Neural progenitor cell (in vitro differentiated cells): Measurements from ENCODE around the gene PLEKHG4B. TPM values are rescaled to one million over a fixed set of nuclear protein-coding genes. Genes with fewer than 3 reads are reported as not detected.

ENCODE experiments used
- DNase-seq: peaks from one replicate; pipeline ENCODE4 v3.0.0-alpha.2; 2016; ENCODE audit warnings: low spot score
- H2AFZ ChIP-seq: fragments of 200-600 bp; sonication (generic); replicated peaks from 2 replicates; pipeline ENCODE4 v1.6.1; 2016; ENCODE audit warnings: antibody characterized with exemption
- H3F3A ChIP-seq: fragments of 200-600 bp; sonication (generic); 2 replicates; pipeline ENCODE4 v1.6.1; 2016; ENCODE audit warnings: antibody characterized with exemption, low read depth
- H3K27ac ChIP-seq: fragments of 200-600 bp; sonication (generic); 2 replicates; pipeline ENCODE4 v1.5.1; 2016; ENCODE audit warnings: mild to moderate bottlenecking
- H3K27me3 ChIP-seq: fragments of 200-600 bp; sonication (generic); 2 replicates; pipeline ENCODE4 v1.6.1; 2016; ENCODE audit warnings: mild to moderate bottlenecking, moderate library complexity
- H3K36me3 ChIP-seq: fragments of 200-600 bp; sonication (generic); 2 replicates; pipeline ENCODE4 v1.5.1; 2016
- H3K4me1 ChIP-seq: fragments of 200-600 bp; sonication (generic); 2 replicates; pipeline ENCODE4 v1.6.1; 2016; ENCODE audit warnings: mixed run types
- H3K4me2 ChIP-seq: fragments of 200-600 bp; sonication (generic); 2 replicates; pipeline ENCODE4 v1.6.1; 2016
- H3K4me3 ChIP-seq: fragments of 200-600 bp; sonication (generic); 2 replicates; pipeline ENCODE4 v1.5.1; 2016
- H3K79me2 ChIP-seq: fragments of 200-600 bp; sonication (generic); 2 replicates; pipeline ENCODE4 v1.6.1; 2016; ENCODE audit warnings: low read depth
- H3K9ac ChIP-seq: fragments of 200-600 bp; sonication (generic); 2 replicates; pipeline ENCODE4 v1.6.1; 2016
- H3K9me3 ChIP-seq: fragments of 200-600 bp; sonication (generic); 2 replicates; pipeline ENCODE4 v1.5.1; 2016; ENCODE audit warnings: low read depth
- H4K20me1 ChIP-seq: fragments of 200-600 bp; sonication (generic); 2 replicates; pipeline ENCODE4 v1.6.1; 2016; ENCODE audit warnings: low read depth
- H3K27ac Mint-ChIP-seq: 3 replicates; pipeline ENCODE4 v1.8.0; 2021; ENCODE audit warnings: mixed read lengths
- H3K27me3 Mint-ChIP-seq: 2 replicates; pipeline ENCODE4 v1.8.0; 2022; ENCODE audit warnings: low read depth, mild to moderate bottlenecking, inconsistent platforms, moderate library complexity, mixed read lengths; ENCODE audit not compliant: insufficient read depth
- H3K36me3 Mint-ChIP-seq: 3 replicates; pipeline ENCODE4 v1.8.0; 2021; ENCODE audit warnings: mixed read lengths
- H3K4me1 Mint-ChIP-seq: 3 replicates; pipeline ENCODE4 v1.8.0; 2021; ENCODE audit warnings: mixed read lengths
- H3K4me3 Mint-ChIP-seq: 3 replicates; pipeline ENCODE4 v1.8.0; 2021; ENCODE audit warnings: mild to moderate bottlenecking, moderate library complexity, mixed read lengths
- H3K9me3 Mint-ChIP-seq: 3 replicates; pipeline ENCODE4 v1.8.0; 2020; ENCODE audit warnings: mixed read lengths
- CTCF ChIP-seq: fragments of 200-600 bp; sonication (generic); IDR thresholded peaks from 2 replicates; pipeline ENCODE4 v1.5.1; 2017; ENCODE audit warnings: antibody characterized with exemption, mild to moderate bottlenecking
- EZH2 ChIP-seq: fragments of 200-600 bp; sonication (generic); IDR thresholded peaks from 2 replicates; pipeline ENCODE4 v1.6.1; 2017; ENCODE audit warnings: antibody characterized with exemption, mild to moderate bottlenecking, moderate library complexity
- EZH2phosphoT487 ChIP-seq: fragments of 200-600 bp; sonication (generic); IDR thresholded peaks from 2 replicates; pipeline ENCODE4 v1.6.1; 2017; ENCODE audit warnings: antibody characterized with exemption
- total RNA-seq: library from RNA; depleted of rRNA; stranded (reverse); fragments of >200 nt; gene quantifications from 2 replicates; pipeline ENCODE4 v1.2.3, GENCODE V29; 2015; ENCODE audit warnings: low replicate concordance

Gene PLEKHG4B
- total RNA-seq, 1 donor from 2014 or later = 28.8 TPM

DNA sequence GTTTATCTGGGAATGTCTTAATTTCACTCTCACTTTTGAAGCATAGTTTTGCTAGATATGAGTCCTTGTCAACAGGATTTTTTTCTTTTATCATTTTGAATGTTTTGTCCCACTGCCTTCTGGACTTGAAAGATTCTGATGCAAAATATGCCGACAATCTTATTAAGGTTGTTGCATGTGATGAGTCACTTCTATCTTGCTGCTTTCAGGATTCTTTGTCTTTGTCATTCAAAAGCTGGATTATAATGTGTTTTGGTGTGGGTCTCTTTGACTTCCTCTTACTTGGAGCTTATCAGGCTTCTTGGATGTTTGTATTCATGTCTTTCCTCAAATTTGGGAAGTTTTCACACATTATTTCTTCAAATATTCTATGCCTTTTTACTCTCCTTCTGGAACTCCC is 33.8 kb downstream of the PLEKHG4B start:
- no peak overlapping the region for H3K4me3 ChIP-seq

DNA sequence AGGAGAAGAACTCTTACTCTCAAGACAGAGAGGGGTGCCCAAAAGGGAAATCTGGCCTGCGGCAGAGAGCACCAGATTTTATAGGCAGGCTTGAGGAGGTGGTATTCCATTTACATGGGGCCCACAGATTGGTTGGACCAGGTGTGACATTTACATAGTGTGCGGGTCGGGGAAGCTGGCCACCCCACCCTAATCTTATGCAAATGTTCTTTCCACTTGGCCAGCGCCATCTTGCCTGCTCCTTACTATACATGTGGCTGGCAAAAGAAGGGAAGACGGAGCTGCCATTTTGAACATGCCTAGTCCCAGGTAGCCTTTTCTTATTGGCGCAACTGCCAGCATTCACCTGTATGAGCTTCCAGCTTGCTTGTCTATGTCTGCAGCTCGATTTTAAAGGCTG is 34.8 kb downstream of the PLEKHG4B start:
- H3K27ac ChIP-seq = no peak overlapping the region
- H3K36me3 ChIP-seq = peaks cover 37% of the 10 kb centered on the region
- Mint-ChIP-seq H3K4me1 (no peaks in the 10 kb centered on the region), H3K4me3 (no peak overlapping the region), H3K36me3 (peaks cover 62% of the 10 kb centered on the region), H3K27ac (no peak overlapping the region), H3K27me3 (no peaks in the 10 kb centered on the region), H3K9me3 (peaks cover 44% of the 10 kb centered on the region)
- no peaks in the 10 kb centered on the region for H3K27me3 ChIP-seq
- H3K79me2 ChIP-seq = peaks cover 94% of the 10 kb centered on the region
- DNase-seq = no peak
- H3K4me2 ChIP-seq = no peak overlapping the region
- peaks cover 7% of the 10 kb centered on the region for H3K4me1 ChIP-seq
- no peak overlapping the region for H3K9ac ChIP-seq
- peaks cover 16% of the 10 kb centered on the region for H4K20me1 ChIP-seq
- H2AFZ ChIP-seq = no peak overlapping the region
- H3K9me3 ChIP-seq = peaks cover 16% of the 10 kb centered on the region
- no peak for TF ChIP-seq CTCF
- TF ChIP-seq EZH2phosphoT487 = no peak
- TF ChIP-seq EZH2 = no peak
- H3K4me3 ChIP-seq = no peak overlapping the region
- peaks cover 15% of the 10 kb centered on the region for H3F3A ChIP-seq

More for the DNA sequence above, 33.8 kb downstream of the PLEKHG4B start:
- Mint-ChIP-seq H3K27me3 (no peaks in the 10 kb centered on the region), H3K4me3 (no peak overlapping the region), H3K9me3 (peaks cover 46% of the 10 kb centered on the region), H3K4me1 (no peaks in the 10 kb centered on the region), H3K36me3 (peaks cover 60% of the 10 kb centered on the region), H3K27ac (no peak overlapping the region)
- no peak for TF ChIP-seq EZH2
- no peak for TF ChIP-seq EZH2phosphoT487
- TF ChIP-seq CTCF = no peak
- Histone ChIP-seq H3K9me3 (peaks cover 23% of the 10 kb centered on the region), H3K79me2 (peaks cover 90% of the 10 kb centered on the region), H3K4me1 (peaks cover 7% of the 10 kb centered on the region), H3K36me3 (peaks cover 44% of the 10 kb centered on the region), H2AFZ (no peak overlapping the region), H4K20me1 (peaks cover 16% of the 10 kb centered on the region), H3K27me3 (no peaks in the 10 kb centered on the region), H3K27ac (no peak overlapping the region), H3F3A (peaks cover 22% of the 10 kb centered on the region), H3K9ac (no peak overlapping the region), H3K4me2 (no peak overlapping the region)
- DNase-seq = no peak

GRCh38 chr5:127886-128285 is 35.9 kb downstream of the PLEKHG4B start:
- Histone ChIP-seq H3K4me2 (peak overlapping the region; percentile 8), H3K27ac (no peak overlapping the region), H3K36me3 (peaks cover 38% of the 10 kb centered on the region), H2AFZ (no peak overlapping the region), H3K4me1 (peaks cover 7% of the 10 kb centered on the region), H3K4me3 (no peak overlapping the region), H3F3A (peaks cover 15% of the 10 kb centered on the region), H3K9me3 (peaks cover 14% of the 10 kb centered on the region), H4K20me1 (peaks cover 16% of the 10 kb centered on the region), H3K27me3 (no peaks in the 10 kb centered on the region), H3K79me2 (peaks cover 99% of the 10 kb centered on the region), H3K9ac (no peak overlapping the region)
- Mint-ChIP-seq H3K9me3 (peaks cover 46% of the 10 kb centered on the region), H3K4me3 (no peak overlapping the region), H3K4me1 (no peaks in the 10 kb centered on the region), H3K27me3 (no peaks in the 10 kb centered on the region), H3K27ac (no peak overlapping the region), H3K36me3 (peaks cover 63% of the 10 kb centered on the region)
- no peak for DNase-seq
- TF ChIP-seq EZH2phosphoT487 (no peak), EZH2 (no peak), CTCF (no peak)
